Globus pallidus (tissue), 1 donor: ENCODE data around the gene KDM4F.

Experiments used
- DNase-seq: peaks from one replicate; pipeline ENCODE4 v3.0.0-alpha.2; 2015; ENCODE audit warnings: low spot score

Gene KDM4F

DNA sequence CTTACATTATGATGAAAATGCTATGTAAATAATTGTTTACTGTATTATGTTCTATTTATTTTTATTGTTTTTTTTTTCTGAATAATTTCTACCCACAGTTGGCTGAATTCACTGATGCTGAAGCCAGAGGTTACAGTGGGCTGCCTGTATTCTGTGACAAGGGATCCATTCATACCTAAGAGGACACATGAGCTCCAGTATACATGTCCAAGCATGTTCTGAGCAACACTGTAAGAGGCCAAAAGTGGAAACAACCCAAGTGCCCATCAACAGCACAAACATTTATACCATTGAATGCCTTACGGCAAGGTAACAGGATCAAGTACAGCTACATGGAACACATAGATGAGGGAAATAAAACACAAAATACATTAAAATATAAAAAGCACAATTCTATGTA, 16.1 kb downstream of the KDM4F start:
- no peak for DNase-seq

DNA sequence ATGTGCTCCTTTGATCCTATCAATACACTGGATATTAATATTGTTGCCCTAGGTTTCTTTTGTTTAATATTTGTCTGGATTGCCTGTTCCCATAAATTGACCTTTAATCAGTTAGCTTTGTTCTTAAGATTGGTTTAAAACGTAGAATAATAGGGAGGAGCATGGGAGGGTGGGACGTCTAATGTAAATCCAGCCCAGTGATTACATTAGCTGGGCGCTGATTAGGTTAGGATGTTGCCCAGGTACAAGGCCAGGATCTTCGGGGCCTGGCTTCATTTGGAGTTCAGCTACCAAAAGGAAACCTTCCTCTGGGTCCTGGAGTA, 17.5 kb downstream of the KDM4F start, which contains the start of gene SRSF8:
Gene SRSF8 (plus strand): TSS at position 204 of the 323 bp plus-strand sequence. CDS start 308 bp downstream, outside the sequence.
- no peak for DNase-seq

DNA sequence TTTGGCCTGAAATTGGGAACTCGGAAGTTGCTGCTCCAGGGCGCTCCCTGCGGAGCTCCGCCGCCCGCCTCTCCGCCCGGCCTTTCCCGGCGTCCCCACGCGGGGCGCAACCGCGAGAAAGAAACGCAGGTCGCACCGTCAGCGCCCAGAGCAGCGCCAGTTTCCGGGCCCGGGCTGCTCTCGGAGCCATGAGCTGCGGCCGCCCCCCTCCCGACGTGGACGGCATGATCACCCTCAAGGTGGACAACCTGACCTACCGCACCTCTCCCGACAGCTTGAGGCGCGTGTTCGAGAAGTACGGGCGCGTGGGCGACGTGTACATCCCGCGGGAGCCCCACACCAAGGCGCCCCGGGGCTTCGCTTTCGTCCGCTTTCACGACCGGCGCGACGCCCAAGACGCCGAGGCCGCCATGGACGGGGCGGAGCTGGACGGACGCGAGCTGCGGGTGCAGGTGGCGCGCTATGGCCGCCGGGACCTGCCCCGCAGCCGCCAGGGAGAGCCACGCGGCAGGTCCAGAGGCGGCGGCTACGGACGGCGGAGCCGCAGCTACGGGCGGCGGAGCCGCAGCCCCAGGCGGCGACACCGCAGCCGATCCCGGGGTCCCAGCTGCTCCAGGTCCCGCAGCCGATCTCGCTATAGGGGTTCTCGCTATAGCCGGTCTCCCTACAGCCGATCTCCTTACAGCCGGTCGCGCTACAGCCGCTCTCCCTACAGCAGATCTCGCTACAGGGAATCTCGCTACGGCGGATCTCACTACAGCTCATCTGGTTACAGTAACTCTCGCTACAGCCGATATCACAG, 18.0 kb downstream of the KDM4F start:
- DNase-seq, result peak; percentile 84

DNA sequence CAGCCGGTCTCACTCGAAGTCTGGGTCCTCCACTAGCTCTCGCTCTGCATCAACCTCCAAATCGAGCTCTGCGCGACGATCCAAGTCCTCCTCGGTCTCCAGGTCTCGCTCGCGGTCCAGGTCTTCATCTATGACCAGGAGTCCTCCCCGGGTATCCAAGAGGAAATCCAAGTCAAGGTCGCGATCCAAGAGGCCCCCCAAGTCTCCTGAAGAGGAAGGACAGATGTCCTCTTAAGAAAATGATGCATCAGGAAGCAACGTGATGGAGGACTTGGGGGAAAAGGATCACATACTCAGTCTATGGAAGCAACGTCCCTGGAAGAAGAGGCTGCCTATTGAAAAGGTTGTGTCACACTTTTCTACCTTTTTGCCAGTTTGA, 18.6 kb downstream of the KDM4F start:
- no peak for DNase-seq

DNA sequence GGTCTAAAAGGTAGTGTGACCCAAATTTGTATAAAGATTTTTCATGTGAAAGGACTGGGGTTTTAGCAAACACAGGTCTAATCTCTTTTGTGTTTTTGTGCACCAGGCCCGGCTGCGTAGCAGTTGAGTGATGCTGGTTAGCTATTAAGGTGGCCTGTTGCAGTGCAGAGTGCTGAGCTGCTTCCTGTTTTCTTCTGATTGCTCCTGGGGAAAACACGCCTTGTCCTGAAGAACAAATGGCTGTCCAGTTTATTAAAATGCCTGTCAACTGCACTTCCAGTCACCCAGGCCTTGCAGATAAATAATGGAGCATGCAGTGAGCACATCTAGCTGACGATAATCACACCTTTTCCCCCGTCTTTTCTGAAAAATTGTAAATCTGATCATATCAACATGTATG, 19.3 kb downstream of the KDM4F start:
- peak; percentile 82 for DNase-seq

DNA sequence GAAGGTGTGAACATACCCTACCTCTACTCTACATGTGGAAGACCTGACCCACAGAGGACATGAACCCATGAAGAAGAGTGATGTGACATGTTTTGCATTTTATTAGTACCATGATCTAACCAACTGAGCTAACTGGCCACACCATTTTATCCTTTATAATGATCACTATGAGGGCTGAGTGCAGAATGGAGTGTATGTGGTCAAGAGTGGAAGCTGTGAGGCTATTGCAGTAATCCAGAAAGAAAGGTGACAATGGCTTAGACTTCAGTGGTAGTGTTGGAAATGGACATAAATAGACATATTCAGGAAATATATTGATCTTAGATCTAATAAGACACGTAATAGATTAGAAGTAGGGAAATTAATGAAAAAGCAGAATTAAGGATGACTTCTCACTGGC, 21.2 kb downstream of the KDM4F start:
- no peak for DNase-seq

DNA sequence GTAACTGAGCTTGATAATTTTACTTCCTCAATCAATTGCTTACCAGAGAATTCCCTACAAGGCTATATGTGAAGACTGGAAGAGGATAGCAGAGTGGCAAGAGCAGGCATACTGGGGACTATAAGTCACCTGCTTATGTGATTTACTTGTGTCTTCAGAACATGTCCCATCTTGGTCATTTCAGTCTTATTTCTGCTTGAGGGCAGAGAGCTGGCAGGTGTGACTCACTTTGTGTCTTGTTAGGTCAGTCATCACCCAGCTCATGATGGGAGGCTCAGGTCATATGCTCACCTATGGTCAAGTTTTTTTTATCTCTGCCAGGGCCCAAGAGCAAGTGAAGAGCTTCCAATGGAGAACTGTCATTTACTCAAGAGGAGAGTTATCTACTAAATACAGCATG, 23.7 kb downstream of the KDM4F start:
- DNase-seq, result no peak

DNA sequence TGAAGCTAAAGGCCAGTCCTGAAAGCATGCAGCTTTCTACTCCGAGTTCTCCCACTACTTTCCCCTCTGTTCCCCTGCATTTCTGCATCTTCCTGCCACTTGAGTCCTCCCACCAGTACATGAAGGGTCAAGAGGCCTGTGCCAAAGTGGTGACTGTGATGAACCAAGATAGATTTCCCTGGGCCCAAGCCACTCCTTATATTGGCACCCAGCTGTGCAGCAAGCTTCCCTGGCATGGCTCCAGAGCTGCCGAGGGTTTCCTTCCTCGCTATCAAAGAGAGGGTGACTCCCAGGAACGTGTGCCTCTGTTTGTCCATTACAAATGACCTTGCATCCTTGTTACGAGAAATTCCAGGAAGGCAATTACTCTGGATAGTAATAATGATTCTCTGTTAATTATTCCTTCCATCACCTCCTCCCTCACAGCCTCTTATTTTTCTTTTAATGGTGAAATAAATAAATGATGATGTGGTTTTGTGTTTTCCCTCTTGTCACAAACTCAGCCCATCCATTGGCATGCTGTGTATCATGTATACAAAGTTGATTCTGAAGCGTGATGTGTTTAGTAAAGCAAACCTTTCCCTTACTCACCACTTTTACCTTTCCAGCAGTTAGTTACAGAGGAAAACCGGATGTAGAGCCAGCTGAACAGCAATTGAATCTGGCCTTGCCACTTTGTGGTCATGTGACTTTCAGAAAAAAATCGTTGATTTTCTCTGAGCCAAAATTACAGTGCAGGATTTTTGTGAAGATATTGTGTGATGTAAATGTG, 25.8 kb downstream of the KDM4F start:
- DNase-seq, result no peak

DNA sequence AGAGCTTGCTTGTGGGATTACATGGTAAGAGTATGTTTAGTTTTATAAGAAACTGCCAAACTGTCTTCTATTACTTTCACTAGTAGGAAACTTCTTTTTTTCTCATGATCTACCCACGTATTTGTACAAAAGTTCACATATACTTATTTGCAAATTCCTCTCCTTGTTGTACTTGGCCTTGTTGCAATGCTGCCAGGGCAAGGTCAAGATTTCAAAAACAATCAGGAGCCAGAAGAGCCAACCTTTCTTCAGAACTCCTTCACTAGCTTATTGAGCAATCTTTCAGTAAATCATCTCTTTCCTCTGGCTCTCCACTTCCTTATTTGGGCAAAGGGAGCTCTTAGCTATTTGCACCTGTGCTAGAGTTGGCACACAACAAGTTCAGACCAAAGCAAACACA, 27.2 kb downstream of the KDM4F start:
- DNase-seq, result no peak

DNA sequence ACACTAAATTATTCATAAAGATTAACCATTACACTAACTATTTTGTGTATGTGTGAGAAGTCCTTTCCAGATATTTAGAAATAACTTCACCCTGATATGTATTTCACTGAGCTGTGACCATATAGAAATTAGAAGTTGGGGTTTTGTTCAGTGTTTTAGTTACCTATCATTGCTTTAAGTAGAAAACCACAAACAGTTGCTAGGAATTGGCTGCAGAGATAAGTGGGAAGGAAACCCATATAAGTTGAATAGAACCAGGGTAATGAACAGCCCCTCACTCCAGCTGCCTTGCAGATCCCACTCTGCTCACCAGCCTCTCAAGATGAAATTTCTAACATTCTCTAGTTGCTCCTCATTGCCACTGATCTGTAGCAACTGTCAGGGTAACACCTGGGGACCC, 27.8 kb downstream of the KDM4F start:
- DNase-seq, result no peak

DNA sequence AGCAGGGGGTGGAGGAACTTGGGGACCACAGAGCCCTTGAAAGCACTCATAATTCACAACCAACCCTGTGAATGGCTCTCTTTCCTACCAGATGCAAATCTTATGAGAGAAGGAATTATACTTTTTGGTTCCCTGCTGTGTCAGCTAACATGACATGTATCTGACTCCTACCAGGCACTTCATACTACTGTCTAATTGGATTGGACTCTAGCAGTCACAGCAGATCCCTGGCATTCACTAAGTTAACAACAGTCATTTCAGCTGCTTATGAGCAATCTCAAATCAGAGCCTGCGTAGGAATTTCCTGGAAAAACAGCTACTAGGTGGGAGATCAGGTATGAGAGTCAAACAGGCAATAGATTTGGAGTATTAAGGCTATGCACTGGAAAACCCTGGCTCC, 29.3 kb downstream of the KDM4F start:
- no peak for DNase-seq

DNA sequence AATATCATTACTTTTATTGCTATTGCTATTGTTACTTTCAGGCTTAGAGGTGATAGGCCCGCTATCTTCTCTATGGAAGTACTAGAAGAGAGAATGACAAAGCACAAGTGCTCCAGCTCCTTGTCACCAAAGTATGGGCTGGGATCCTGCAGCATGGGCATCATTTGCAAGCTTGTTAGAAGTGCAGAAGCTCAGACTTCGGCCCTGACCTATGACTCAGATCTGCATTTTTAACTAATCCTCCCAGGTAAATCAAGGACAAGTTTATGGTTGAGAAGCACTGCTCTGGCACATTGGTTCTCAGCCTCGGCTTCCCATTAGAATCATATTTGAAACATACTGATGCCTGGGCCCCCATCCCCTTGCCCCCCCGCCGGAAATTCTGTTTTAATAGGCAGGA, 31.8 kb downstream of the KDM4F start:
- no peak for DNase-seq

DNA sequence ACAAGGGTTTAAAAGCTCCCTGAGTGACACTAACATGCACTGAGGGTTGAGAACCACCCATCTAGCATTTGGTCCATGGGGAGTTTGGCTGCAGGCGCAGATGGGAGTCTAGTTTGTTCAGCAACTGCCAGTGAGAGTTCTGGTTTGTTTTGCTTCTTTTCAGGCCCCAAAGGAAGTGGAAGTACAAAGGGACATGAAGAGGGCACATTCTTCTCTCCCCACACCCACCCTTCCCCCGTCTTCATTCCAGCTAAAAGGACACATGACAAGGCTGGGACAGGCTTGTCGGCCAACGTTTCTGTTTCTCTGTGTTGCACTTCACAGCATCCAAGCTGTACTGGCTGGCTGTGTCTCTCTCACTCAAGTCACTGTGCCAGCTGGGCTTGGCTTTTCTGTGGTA, 32.2 kb downstream of the KDM4F start:
- peak; percentile 89 for DNase-seq

DNA sequence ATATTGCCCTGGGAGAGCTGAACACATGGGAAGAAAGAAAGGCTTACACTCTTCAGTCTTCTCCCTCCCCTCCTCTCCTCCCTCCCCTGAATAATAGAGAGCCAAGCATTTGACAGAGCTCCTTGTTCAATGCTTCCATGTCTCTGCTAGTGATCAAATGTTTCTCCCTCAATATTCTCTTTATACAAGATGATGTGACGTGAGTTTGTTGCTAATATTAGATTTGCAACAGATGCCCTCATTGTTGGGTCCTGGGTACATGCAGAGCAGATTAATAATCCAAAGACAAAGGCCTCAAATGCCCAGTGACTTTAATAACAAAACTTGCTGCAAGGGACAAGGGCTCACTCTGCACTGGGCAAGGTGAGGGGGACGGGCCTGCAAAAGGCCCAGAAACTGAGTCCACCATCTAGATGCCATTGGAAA, 33.4 kb downstream of the KDM4F start:
- DNase-seq, result peak; percentile 98

DNA sequence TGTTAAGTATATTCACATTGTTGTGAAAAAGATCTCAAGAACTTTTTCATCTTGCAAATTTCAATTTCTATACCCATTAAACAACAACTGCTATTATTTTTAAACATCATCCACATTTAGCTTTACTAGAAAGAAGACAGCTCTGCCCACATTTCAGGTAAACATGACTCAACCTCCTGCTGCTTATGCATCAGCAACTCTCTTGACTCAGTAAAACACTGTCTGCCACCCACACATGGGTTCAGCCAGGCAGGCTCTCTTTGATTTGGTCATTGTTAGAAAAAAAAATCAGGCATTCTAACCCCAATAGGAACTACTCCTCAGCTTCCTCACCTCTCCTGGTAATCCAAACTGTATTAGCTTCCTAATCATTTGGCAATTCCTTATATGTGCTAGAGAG, 35.3 kb downstream of the KDM4F start:
- DNase-seq, result no peak

DNA sequence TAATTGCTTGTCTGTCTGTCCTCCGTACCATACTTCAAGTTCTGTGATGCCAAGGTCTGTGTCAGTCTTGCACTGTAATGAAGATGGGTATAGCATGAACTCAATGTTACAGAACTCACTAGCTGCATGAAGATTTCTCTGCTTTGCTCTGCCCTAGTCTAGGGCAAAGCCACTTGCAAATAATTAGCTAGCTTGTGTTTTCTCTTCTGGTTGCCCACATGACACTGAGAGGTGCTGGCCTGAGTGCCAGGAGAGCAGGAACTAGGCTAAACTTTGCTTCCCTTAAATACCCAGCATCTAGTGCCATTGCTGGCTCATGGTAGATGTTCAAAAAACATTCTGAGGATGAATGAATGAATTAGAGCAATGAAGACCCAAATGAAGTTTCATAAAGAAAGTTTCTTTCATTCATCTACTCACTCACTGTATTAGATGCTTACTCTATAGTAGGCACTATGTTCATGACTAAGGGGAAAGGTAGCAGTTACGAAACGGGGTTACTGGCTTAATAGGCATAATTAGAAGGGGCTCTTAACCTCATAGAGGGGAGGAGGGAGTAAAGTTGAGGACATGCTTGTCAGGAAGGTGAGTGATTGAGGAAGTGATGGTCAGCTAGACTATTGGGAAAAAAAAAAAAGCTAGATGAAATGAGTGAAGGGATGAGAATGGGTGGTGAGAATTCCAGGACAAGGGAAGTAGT, 36.0 kb downstream of the KDM4F start:
- no peak for DNase-seq

DNA sequence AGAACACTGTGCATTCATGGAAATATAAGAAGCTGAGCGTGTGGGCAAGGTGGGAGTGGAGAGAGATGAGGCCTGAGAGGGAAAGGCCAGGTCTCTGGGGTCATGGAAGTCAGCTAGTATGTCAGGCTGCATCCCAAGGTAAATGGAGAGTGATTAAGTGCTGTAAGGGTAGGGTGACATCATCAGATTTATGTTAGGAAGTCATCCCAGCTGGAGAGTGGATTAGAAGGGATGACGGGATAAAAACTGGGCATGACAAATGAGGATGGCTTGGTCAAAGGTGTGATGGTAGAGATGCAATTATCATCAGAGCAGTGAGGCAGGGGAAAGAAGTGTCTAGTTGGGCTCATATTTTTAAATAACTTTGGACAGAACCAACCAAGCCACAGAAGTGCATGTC, 36.9 kb downstream of the KDM4F start:
- no peak for DNase-seq

DNA sequence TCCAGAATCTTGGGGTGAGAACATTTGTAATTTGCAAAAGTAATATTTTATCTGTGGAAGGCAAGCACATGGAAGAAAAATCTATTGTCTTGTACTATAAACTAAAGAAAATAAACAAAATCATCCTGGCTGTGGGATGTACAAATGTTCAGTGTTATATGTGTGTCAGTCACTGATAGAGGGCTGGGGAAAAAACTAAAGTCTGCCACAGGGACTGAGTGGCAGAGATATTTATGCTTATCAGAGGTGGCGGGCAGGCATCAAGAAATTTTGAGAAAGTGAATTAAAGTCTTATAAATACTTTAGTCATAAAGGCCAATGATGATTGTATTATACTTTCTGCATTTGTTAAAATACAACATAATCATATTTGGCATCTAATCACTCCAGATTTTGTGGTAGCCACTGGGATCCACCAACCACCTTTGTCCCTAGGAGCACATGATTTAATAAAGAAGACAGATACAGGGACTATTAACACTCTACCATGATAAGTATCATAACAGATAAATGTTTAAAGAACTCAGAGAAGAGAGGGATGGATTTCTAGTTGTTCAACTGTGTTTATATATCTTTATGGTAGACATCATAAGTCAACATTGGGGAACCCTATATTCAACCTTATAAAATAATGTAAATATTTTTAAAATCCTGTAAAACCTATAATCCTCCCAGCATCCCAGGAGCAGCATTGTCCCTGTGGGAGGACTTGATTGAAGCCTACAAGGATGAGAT, 37.8 kb downstream of the KDM4F start:
- no peak for DNase-seq

DNA sequence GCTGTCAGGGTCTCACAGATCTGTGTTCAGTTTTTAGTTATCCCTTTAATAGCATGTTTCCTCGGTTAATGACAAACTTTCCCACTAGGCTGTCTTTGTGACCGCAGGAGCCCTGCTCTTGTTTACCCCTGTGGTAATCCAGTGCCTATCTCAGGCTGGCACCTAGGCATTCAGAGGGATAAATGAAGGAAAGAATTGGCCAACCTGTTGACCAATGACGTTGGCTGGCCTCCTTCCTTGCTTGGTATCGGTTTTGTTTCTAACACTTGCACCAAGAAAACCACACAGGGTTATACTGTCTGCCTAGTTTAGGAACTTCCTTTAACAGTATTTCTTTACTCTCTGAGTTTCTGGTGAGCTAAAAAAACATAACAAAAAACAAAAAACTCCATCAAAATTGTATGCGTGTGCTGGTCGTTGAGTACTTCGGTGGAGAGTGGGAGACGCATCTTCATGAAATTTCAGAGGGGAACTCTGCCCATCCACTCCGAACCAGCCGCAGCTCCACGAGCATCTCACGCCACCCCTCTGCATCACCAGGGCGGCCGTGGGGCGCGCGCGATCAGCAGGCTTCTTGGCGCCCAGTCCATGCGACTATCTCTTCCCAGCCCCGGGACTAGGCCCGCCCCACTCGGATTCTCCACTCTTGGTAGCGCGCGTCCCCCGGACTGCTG, 39.9 kb downstream of the KDM4F start:
- peak; percentile 64 for DNase-seq

DNA sequence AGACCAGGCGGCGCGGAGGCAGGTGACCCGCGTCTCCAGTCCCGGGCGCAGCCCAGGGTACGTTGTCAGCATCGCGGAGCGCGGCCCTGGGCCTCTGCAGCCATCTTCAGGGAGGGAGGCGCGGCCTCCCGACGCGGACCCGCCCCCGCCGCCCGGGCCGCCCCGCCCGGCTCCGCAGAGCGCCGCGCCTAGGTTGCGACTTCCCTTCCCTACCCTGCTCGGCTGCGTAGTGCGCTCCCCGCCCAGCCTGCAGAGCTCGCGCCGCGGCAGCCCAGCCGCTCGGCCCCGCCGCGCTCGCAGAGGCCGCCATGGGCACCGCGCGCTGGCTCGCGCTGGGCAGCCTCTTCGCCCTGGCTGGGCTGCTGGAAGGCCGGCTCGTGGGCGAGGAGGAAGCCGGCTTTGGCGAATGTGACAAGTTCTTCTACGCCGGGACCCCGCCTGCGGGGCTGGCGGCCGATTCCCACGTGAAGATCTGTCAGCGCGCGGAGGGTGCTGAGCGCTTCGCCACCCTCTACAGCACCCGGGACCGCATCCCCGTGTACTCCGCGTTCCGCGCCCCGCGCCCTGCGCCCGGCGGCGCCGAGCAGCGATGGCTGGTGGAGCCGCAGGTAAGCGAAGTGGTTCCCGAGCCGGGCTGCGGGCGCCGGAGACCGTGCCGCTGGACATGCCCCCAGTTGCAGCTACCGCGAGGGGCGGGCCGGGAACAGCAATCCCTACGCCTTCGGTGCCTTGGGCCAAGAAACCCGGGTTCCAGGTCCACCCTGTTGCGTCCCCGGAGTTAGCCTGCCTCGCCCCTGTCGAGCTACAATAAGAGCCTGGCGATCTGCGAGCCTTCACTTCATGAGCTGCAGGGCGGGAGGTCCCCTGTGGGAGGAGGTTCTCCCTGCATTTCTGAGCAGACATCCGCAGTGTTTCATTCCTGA, 40.7 kb downstream of the KDM4F start, which contains the start of gene ENDOD1:
Gene ENDOD1 (plus strand): TSS at position 227 of the 923 bp plus-strand sequence. CDS start 82 bp downstream, at position 309.
- DNase-seq, result peak; percentile 90
